K562 (cell line): ENCODE results near the gene GSG1.

ENCODE experiments used
- CBX5 ChIP-seq: IDR thresholded peaks from 2 replicates; pipeline ENCODE4 v1.6.1; 2014; ENCODE audit warnings: low read depth, borderline replicate concordance
- EP300 ChIP-seq: IDR thresholded peaks from 2 replicates; pipeline ENCODE4 v1.6.1; 2012; ENCODE audit warnings: low read length, improper control_type of control experiment
- GABPB2 ChIP-seq: fragments of 250-450 bp; sonication (Bioruptor Pico); conservative IDR thresholded peaks from 2 replicates; pipeline ENCODE4 v1.5.1; 2021; ENCODE audit warnings: mild to moderate bottlenecking
- GATA2 ChIP-seq: sonication (generic); formaldehyde crosslinking; IDR thresholded peaks from 2 replicates; pipeline ENCODE4 v1.4.0; 2020; ENCODE audit warnings: mild to moderate bottlenecking, missing genetic modification reagents
- POLR2AphosphoS5 ChIP-seq: IDR thresholded peaks from 2 replicates; pipeline ENCODE4 v1.6.1; 2011; ENCODE audit warnings: mild to moderate bottlenecking, low read depth, low read length, moderate library complexity; ENCODE audit not compliant: control insufficient read depth, insufficient read depth
- SIN3A ChIP-seq, 2 experiments: fragments of 150-350 bp in 1 of 2; IDR thresholded peaks; 2 replicates each; pipeline ENCODE4 v1.6.1; 2011 to 2016; ENCODE audit warnings: borderline replicate concordance in 2 of 2, low read depth in 2 of 2, low read length in 2 of 2, mild to moderate bottlenecking in 2 of 2, moderate library complexity in 2 of 2; ENCODE audit not compliant: control insufficient read depth in 1 of 2
- SMC3 ChIP-seq: conservative IDR thresholded peaks from 2 replicates; pipeline ENCODE4 v1.6.1; 2011; ENCODE audit warnings: low read depth, low read length, improper control_type of control experiment; ENCODE audit not compliant: insufficient read depth
- TAF1 ChIP-seq: IDR thresholded peaks from 2 replicates; pipeline ENCODE4 v1.6.1; 2011; ENCODE audit warnings: mild to moderate bottlenecking, low read length, moderate library complexity; ENCODE audit not compliant: insufficient read depth, control insufficient read depth, severe bottlenecking; ENCODE audit errors: extremely low read depth
- TF ChIP-seq, protein P1 (sequence below), 3 experiments: IDR thresholded peaks in 2 of 3; conservative IDR thresholded peaks in 1 of 3; 2 replicates each; pipeline ENCODE4 v1.5.1; 2011 to 2012; ENCODE audit warnings: low read length in 3 of 3, mild to moderate bottlenecking in 3 of 3, control low read depth in 2 of 3, improper control_type of control experiment in 1 of 3, inconsistent platforms in 1 of 3, low read depth in 1 of 3, mixed read lengths in 1 of 3, moderate library complexity in 1 of 3; ENCODE audit not compliant: insufficient read depth in 2 of 3

DNA sequence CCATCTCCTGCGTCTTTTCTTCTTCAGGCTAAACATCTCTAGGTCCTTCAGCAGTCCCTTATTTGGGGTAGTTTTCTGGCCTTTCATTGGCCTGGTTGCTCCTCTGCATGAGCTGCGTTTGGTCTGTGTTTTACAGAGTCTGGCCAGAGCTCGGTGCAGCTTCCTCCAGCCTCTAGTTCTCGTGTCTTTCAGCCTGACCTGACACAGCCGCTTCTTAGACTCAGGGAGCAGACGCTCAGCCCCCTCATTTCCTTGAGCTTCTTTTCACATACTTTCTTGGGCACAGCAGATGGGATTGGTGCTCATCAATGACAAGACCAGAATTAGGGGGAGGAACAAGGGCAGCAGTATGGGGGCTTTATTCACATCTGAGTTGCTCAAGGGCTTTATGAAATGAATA is 13.6 kb upstream of the GSG1 start:
- TF ChIP-seq, protein P1, sequence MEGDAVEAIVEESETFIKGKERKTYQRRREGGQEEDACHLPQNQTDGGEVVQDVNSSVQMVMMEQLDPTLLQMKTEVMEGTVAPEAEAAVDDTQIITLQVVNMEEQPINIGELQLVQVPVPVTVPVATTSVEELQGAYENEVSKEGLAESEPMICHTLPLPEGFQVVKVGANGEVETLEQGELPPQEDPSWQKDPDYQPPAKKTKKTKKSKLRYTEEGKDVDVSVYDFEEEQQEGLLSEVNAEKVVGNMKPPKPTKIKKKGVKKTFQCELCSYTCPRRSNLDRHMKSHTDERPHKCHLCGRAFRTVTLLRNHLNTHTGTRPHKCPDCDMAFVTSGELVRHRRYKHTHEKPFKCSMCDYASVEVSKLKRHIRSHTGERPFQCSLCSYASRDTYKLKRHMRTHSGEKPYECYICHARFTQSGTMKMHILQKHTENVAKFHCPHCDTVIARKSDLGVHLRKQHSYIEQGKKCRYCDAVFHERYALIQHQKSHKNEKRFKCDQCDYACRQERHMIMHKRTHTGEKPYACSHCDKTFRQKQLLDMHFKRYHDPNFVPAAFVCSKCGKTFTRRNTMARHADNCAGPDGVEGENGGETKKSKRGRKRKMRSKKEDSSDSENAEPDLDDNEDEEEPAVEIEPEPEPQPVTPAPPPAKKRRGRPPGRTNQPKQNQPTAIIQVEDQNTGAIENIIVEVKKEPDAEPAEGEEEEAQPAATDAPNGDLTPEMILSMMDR (IDR thresholded peaks at IDR 0.05 in 2 of 3, conservative IDR thresholded peaks at IDR 0.05 in 1 of 3; ENCODE audit: insufficient read depth in 2 of 3, low read depth in 1 of 3, low read length in 3 of 3): no peak
- TF ChIP-seq GATA2 (no peak), POLR2AphosphoS5 (no peak), EP300 (no peak), SMC3 (no peak), SIN3A (IDR thresholded peaks at IDR 0.05; ENCODE audit: borderline replicate concordance in 2 of 2, control insufficient read depth in 1 of 2, low read depth in 2 of 2, low read length in 2 of 2) (no peak), CBX5 (no peak), GABPB2 (CRISPR knock-in tag) (no peak), TAF1 (no peak)
